Heart right ventricle (tissue), 16 donors: ENCODE results near the gene NECAB3. TPM values are rescaled to one million over a fixed set of nuclear protein-coding genes. Genes with fewer than 3 reads are reported as not detected.
A peak's percentile ranks its signal among the peaks of the same experiment; 100 is the strongest.

Experiments
- ATAC-seq, 8 donors: fragments of 200-7000 bp; cut with Tn5 transposase; one replicate each; pipeline ENCODE4 v1.9.1; 2020; ENCODE audit warnings: mild to moderate bottlenecking in 8 of 8, moderate library complexity in 8 of 8, moderate number of reproducible peaks in 1 of 8
- DNase-seq, 2 donors: peaks; one replicate each; pipeline ENCODE4 v3.0.0-alpha.2; 2020
- H3K27ac ChIP-seq, 10 donors: fragments of 200-600 bp; sonication (generic) in 2 of 10; one replicate each; pipeline versions ENCODE4 v1.5.0 to v1.8.0; 2020 to 2022; ENCODE audit warnings: mild to moderate bottlenecking in 3 of 10
- H3K27me3 ChIP-seq, 7 donors: fragments of 200-600 bp; one replicate each; pipeline ENCODE4 v1.8.0; 2021 to 2022; ENCODE audit warnings: mild to moderate bottlenecking in 2 of 7
- H3K36me3 ChIP-seq, 9 donors: fragments of 200-600 bp; sonication (generic) in 1 of 9; one replicate each; pipeline versions ENCODE4 v1.5.0 to v1.8.0; 2020 to 2022; ENCODE audit warnings: mild to moderate bottlenecking in 2 of 9
- H3K4me1 ChIP-seq, 9 donors: fragments of 200-600 bp; sonication (generic) in 1 of 9; one replicate each; pipeline versions ENCODE4 v1.5.0 to v1.8.0; 2020 to 2022; ENCODE audit warnings: mild to moderate bottlenecking in 4 of 9
- H3K4me3 ChIP-seq, 10 donors: fragments of 200-600 bp; sonication (generic) in 2 of 10; one replicate each; pipeline versions ENCODE4 v1.5.0 to v1.8.0; 2020 to 2022; ENCODE audit warnings: mild to moderate bottlenecking in 7 of 10, moderate library complexity in 2 of 10
- H3K9me3 ChIP-seq, 11 donors: fragments of 200-600 bp in 10 of 11; sonication (generic) in 2 of 11; one replicate each; pipeline versions ENCODE4 v1.5.0 to v1.8.0; 2013 to 2022; ENCODE audit warnings: mild to moderate bottlenecking in 2 of 11, control low read depth in 1 of 11, moderate library complexity in 1 of 11
- CTCF ChIP-seq, 9 donors: fragments of 200-600 bp; sonication (generic) in 2 of 9; IDR thresholded peaks; one replicate each; pipeline versions ENCODE4 v1.5.0 to v1.8.0; 2021 to 2022; ENCODE audit warnings: antibody characterized with exemption in 9 of 9, mild to moderate bottlenecking in 5 of 9, moderate library complexity in 1 of 9
- WGBS, 2 donors: extraction: QIAGEN DNeasy Blood & Tissue Kit; methylation state at CpG; one replicate each; pipeline ENCODE4 v1.1.7; 2013; ENCODE audit warnings: inconsistent platforms in 1 of 2; 5-methylcytosine and 5-hydroxymethylcytosine counted together
- intact Hi-C, 10 donors: fragments of 100-400 bp; cut with DNase I; formaldehyde crosslinking; loops; one replicate each; pipeline versions ENCODE4 v1.11.1 to v1.14.2; 2022
- polyA plus RNA-seq, 2 donors: library from polyadenylated mRNA; stranded (reverse); fragments of 200-250 nt; gene quantifications; one replicate each; pipeline ENCODE4 v1.2.3, GENCODE V29; 2013
- total RNA-seq, 10 donors: library from RNA; stranded (reverse); fragmentation: NEBNext Ultra II Directional in 3 of 10; extraction: Animal tissue kit (Norgen Biotek cat#: 25700) in 3 of 10; gene quantifications; one replicate each; pipeline versions ENCODE4 v1.2.1 to v1.2.4, GENCODE V29; 2021 to 2023
- donor health status: Arrhythmogenic right ventricular cardiomyopathy.
- donor health status: ischemic (EF 13 %, LVEDD 7.1; RV severe dilation, severe dysfunction).
- donor health status: healthy with polysubstance abuse.
- donor health status: DM: no; HTN: yes; CAD: no.
- donor health status: DM: no; HTN: no; CAD: no.
- donor health status: ischemic (EF 25% LVEDD 6.9; RV normal size, moderate dysfunction).
- donor health status: ischemic (EF 25% LVEDD 5.7; RV mildly dilated, moderate dysfunction).
- donor health status: healthy.
- donor health status: DM: yes; HTN: yes; CAD: no.
- donor health status: Ischemic cardiomyopathy.
- donor health status: ischemic (EF 35%, LVEDD 5.7; RV mildly dilated, moderate dysfunction).
- donor health status: nonischemic (EF 11% LVEDD 7.7; RV severe dilation, severe dysfunction).
- donor health status: DM: yes; HTN: yes; CAD: no.
- donor health status: PGD.
- donor health status: ischemic (EF 29% LVEDD 5.4; RV normal size, mild dysfunction).
- donor health status: nonischemic (EF 23%, LVEDD 6.1; RV moderate dilation, normal function).

Gene NECAB3
- total and polyA plus RNA-seq, 12 donors, result 36.6 to 92.8 (median 77.2) TPM

DNA sequence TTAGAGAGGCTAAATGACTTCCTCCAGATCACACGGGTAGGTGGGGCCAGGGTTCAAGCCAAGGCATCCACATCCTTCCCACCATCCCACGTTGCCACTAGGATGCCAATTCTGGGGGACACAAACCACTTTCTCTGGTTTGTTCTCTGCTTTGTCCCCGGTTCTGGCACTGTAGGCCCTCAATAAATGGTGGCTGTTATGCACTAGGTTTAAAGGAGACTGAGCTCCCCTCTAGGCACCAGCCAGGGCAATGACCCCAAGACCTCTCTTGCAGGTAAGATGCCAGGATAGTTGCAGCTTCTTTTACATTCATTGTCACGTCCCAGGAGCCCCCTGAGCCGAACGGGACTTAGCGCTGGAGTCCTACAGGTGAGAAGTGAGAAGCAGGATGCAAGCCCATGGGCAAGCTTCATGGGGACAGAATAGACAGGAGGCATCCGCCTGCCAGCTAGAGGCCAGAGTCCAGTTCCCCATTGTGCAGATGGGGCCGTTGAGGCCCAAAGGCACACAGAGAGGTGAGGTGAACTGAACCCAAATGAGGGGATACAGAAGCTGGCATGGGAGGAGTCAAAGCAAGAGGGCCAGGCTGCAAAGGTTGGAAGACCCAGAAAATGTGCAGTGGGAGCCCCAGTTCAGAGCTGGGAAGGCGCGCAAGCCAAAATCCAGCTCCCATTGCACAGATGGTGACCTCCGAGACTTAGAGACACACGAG lies 45.2 kb upstream of the NECAB3 start:
- H3K27me3 ChIP-seq, result no peaks in the 10 kb centered on the region
- H3K4me1 ChIP-seq, result peaks cover 0 to 19% (median 13%) of the 10 kb centered on the region in 9 donors
- intact Hi-C loops, result no loop called here
- TF ChIP-seq CTCF (IDR thresholded peaks at IDR 0.05), result no peak
- peak overlapping the region; percentile 78 to 97 (median 90) for H3K4me3 ChIP-seq
- 47 to 52% methylated on average over 13 of the region's 13 CpGs for WGBS, 2 donors
- ATAC-seq (no peak), DNase-seq (no peak)
- H3K36me3 ChIP-seq, result peaks cover 0 to 9% (median 0%) of the 10 kb centered on the region in 9 donors
- H3K9me3 ChIP-seq, result no peaks in the 10 kb centered on the region
- H3K27ac ChIP-seq, result peak overlapping the region in 9 of 10 donors; percentile 71 to 88 (median 80)

DNA sequence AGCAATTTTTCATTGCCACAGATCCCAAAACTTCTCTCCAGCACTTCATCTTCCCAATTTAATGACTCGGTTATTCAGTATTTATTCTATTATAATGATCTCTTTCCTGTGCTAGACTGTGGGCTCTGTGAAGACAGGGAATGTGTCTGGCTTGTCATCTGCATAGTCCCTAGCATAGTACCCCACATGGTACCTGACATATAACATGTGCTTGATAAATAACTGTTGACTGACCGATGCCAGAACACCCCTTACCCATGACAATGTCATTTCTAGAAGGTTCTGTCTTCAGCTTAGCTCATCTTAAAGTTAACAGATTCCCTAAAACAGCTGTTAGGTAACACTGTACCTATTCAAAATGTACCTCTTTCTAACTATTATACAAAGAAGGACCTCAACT lies 42.3 kb upstream of the NECAB3 start:
- Histone ChIP-seq H3K27ac (no peak overlapping the region), H3K4me3 (no peak overlapping the region), H3K36me3 (peaks cover 0 to 37% (median 19%) of the 10 kb centered on the region in 9 donors), H3K27me3 (no peaks in the 10 kb centered on the region), H3K9me3 (no peaks in the 10 kb centered on the region), H3K4me1 (peaks cover 0 to 19% (median 13%) of the 10 kb centered on the region in 9 donors)
- no peak for TF ChIP-seq CTCF (IDR thresholded peaks at IDR 0.05)
- DNase-seq (no peak), ATAC-seq (no peak)
- WGBS, 2 donors, result 85 to 95% methylated on average over 2 of the region's 2 CpGs
- intact Hi-C loops, result no loop called here

DNA sequence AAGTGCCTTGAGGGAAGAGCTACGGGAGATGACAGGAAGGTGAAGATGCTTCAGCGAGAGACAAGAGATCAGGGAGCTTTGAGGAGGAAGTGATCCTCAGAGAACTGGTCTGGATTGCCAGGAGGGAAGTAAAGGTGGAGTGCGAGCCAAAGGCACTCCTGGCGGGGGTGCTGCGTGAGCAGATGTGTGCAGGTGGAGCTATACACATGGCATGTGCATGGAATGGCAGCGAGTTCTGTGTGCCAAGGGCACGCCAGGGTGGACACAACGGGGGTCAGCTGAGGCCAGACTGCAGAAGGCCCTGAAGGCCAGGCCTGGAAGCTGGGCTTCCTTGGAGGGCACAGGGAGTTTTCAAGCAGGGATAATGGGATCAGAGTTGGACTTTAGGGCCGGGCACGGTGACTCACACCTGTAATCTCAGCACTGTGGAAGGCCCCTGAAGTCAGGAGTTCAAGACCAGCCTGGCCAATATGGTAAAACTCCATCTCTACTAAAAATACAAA lies 39.7 kb upstream of the NECAB3 start:
- H3K4me1 ChIP-seq, result peaks cover 0 to 5% (median 3%) of the 10 kb centered on the region in 9 donors
- intact Hi-C loops, result no loop called here
- DNase-seq, result no peak
- no peaks in the 10 kb centered on the region for H3K9me3 ChIP-seq
- no peak overlapping the region for H3K27ac ChIP-seq
- no peaks in the 10 kb centered on the region for H3K27me3 ChIP-seq
- 91% methylated on average over 10 of the region's 10 CpGs for WGBS, 2 donors
- H3K4me3 ChIP-seq, result no peak overlapping the region
- no peak for ATAC-seq
- no peak for TF ChIP-seq CTCF (IDR thresholded peaks at IDR 0.05)
- peaks cover 0 to 52% (median 24%) of the 10 kb centered on the region in 9 donors for H3K36me3 ChIP-seq

GRCh38 chr20:33711446-33711738 lies 37.2 kb upstream of the NECAB3 start:
- H3K4me1 ChIP-seq, result no peaks in the 10 kb centered on the region
- peaks cover 0 to 77% (median 30%) of the 10 kb centered on the region in 9 donors for H3K36me3 ChIP-seq
- 71 to 82% methylated on average over 1 of the region's 1 CpG for WGBS, 2 donors
- DNase-seq, result no peak
- ATAC-seq, result no peak
- no peaks in the 10 kb centered on the region for H3K27me3 ChIP-seq
- H3K9me3 ChIP-seq, result no peaks in the 10 kb centered on the region
- no peak for TF ChIP-seq CTCF (IDR thresholded peaks at IDR 0.05)
- no peak overlapping the region for H3K27ac ChIP-seq
- H3K4me3 ChIP-seq, result no peak overlapping the region
- intact Hi-C loops, result no loop called here
